Stomach (tissue), 4 donors: ENCODE data around the gene WDTC1.

ENCODE experiments used
- POLR2A ChIP-seq, 4 donors: fragments of 450-650 bp; IDR thresholded peaks; one replicate each; pipeline ENCODE4 v1.6.1; 2016; ENCODE audit warnings: antibody characterized with exemption in 4 of 4, control low read depth in 2 of 4, mild to moderate bottlenecking in 1 of 4, moderate library complexity in 1 of 4
- TF ChIP-seq, protein P1 (sequence below), 7 experiments: fragments of 450-650 bp in 4 of 7; fragments of 200-600 bp in 3 of 7; sonication (generic) in 3 of 7; IDR thresholded peaks; one replicate each; pipeline ENCODE4 v1.5.1; 2016 to 2019; ENCODE audit warnings: antibody characterized with exemption in 7 of 7, control low read depth in 2 of 7, mild to moderate bottlenecking in 1 of 7

DNA sequence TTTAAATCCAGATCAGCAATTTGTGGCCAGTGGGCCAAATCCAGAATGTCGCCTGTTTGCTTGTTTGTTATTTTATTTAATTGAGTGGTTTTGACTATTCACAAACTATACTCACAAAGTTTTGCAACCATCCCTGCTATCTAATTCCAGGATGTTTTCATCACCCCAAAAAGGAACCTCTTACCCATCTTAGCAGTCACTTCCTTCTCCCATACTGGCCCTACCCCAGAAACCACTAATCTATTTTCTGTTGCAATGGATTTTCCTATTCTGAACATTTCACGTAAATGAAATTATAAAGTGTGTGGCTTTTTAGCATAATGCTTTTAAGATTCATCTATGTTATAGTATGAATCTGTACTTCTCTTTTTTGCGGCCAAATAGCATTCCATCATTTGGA, 41.3 kb downstream of the WDTC1 start:
- TF ChIP-seq, protein P1, sequence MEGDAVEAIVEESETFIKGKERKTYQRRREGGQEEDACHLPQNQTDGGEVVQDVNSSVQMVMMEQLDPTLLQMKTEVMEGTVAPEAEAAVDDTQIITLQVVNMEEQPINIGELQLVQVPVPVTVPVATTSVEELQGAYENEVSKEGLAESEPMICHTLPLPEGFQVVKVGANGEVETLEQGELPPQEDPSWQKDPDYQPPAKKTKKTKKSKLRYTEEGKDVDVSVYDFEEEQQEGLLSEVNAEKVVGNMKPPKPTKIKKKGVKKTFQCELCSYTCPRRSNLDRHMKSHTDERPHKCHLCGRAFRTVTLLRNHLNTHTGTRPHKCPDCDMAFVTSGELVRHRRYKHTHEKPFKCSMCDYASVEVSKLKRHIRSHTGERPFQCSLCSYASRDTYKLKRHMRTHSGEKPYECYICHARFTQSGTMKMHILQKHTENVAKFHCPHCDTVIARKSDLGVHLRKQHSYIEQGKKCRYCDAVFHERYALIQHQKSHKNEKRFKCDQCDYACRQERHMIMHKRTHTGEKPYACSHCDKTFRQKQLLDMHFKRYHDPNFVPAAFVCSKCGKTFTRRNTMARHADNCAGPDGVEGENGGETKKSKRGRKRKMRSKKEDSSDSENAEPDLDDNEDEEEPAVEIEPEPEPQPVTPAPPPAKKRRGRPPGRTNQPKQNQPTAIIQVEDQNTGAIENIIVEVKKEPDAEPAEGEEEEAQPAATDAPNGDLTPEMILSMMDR (IDR thresholded peaks at IDR 0.05), result no peak
- TF ChIP-seq POLR2A (IDR thresholded peaks at IDR 0.05), result no peak
